IPS-18a (cell line): ENCODE measurements around the gene CES5A.
"Not testable (repeated sequence)": the region's sequence is repeated elsewhere in the genome, so short reads cannot be mapped to it uniquely, and the experiment has no call there.

Source experiments
- H3K27ac ChIP-seq: one replicate; pipeline ENCODE4 v1.5.1; 2013; ENCODE audit warnings: low read length
- H3K27me3 ChIP-seq: one replicate; pipeline ENCODE4 v1.6.1; 2013; ENCODE audit warnings: mild to moderate bottlenecking, low read length; ENCODE audit not compliant: control insufficient read depth, insufficient read depth
- H3K36me3 ChIP-seq: one replicate; pipeline ENCODE4 v1.6.1; 2013; ENCODE audit warnings: low read depth, low read length; ENCODE audit not compliant: control insufficient read depth
- H3K4me1 ChIP-seq: one replicate; pipeline ENCODE4 v1.6.1; 2013; ENCODE audit warnings: low read depth, low read length; ENCODE audit not compliant: control insufficient read depth
- H3K4me3 ChIP-seq: one replicate; pipeline ENCODE4 v1.5.1; 2013; ENCODE audit warnings: low read length
- H3K9ac ChIP-seq: one replicate; pipeline ENCODE4 v1.6.1; 2013; ENCODE audit warnings: mild to moderate bottlenecking, low read length, moderate library complexity
- H3K9me3 ChIP-seq: one replicate; pipeline ENCODE4 v1.6.1; 2013; ENCODE audit warnings: low read depth, low read length; ENCODE audit not compliant: control insufficient read depth

Gene CES5A

DNA sequence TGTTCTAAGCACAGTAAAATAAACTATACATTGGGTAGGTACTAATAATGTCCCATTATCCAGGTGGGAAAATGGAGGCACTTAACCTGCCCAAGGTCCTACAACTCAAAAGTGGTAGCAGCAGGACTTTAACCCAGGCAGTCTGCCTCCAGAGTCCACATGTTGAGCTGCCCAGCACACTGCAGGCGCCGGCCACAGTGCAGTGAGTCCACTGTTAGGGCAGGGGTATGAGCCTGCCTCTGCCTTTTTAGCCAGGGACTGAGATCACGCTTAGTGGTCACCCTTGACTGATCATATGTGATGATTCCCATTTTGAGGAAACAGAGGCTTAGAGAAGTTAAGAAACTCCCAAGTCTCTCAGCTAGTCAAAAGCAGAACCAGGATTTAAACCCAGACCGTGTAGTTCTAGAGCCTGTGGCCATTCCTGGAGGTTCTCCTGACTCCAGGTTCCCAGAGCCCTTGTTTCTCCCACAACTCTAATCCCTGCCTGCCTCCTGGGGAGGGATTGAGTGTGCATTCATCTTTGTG is 50.6 kb downstream of the CES5A start:
- no peak overlapping the region for H3K9ac ChIP-seq
- H3K4me1 ChIP-seq = no peaks in the 10 kb centered on the region
- H3K4me3 ChIP-seq = no peak overlapping the region
- no peaks in the 10 kb centered on the region for H3K27me3 ChIP-seq
- H3K36me3 ChIP-seq = no peaks in the 10 kb centered on the region
- no peaks in the 10 kb centered on the region for H3K9me3 ChIP-seq
- no peak overlapping the region for H3K27ac ChIP-seq

DNA sequence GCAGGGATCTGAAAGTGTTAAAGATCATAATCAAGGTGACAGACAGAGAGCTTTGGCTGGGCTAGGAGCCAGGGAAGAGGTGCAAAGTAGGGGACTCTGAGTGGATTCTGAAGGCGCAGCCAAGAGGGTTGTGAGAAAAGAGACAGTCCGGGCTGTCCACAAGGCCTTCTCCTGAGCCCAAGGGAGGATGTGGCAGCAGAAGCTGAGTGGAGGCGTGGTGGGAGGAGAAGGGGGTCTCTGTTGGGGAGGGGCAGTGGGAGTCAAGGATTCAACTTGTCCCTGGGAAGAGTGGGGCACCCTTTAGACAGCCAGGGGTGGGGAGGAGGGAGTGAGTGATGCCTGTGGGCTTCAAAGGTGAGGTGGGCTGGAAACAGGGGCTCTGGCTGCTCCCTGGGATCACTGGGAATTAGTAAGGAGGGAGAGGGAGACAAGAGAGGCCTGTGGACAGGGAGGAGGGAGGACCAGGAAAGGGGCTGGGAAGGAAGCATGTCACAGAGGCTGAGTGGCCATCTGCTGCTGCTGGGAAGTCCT is 52.8 kb downstream of the CES5A start:
- Histone ChIP-seq H3K4me3 (no peak overlapping the region), H3K4me1 (no peaks in the 10 kb centered on the region), H3K9ac (no peak overlapping the region), H3K36me3 (no peaks in the 10 kb centered on the region), H3K9me3 (no peaks in the 10 kb centered on the region), H3K27me3 (no peaks in the 10 kb centered on the region), H3K27ac (no peak overlapping the region)

DNA sequence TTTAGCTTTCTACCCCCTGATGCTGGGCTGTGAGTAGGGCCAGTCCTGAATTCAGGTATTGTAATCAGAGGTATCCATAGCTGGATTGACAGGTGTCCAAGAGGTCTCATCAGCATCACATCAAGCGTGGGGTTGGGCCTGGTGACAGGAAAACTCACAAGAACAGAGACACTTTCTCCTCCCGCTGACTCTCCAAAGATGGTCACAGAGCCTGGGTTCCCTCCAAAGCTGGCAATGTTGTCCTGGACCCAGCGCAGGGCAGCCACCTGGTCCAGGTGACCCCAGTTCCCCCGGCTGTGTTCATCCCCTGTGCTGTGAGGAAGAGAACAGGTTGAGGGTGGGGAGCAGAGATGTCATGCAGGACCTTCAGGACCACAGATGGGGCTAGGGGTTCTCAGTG is 54.0 kb downstream of the CES5A start:
- Histone ChIP-seq H3K9ac (no peak overlapping the region), H3K27ac (no peak overlapping the region), H3K36me3 (no peaks in the 10 kb centered on the region), H3K9me3 (no peaks in the 10 kb centered on the region), H3K4me3 (no peak overlapping the region), H3K4me1 (no peaks in the 10 kb centered on the region), H3K27me3 (no peaks in the 10 kb centered on the region)

DNA sequence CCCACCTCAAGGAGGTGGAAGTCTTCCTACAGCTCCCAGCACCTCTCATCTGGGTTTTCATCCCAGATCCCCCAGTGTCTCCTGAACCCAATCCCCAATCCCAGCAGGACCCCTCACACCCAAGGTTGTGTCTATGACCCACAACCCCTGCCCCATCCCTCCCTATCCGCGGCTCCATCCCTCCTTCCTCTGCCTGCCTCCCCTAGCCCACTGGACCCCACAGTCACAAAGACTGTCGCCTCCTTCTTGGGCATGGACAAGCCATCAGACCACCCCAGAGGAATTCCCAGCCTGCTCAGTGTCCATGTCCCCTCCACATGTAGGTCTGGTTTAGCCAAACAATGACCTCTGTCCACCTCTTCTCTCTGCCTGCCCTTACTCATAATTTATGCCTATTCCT is 54.6 kb downstream of the CES5A start:
- Histone ChIP-seq H3K9me3 (no peaks in the 10 kb centered on the region), H3K36me3 (no peaks in the 10 kb centered on the region), H3K27ac (no peak overlapping the region), H3K9ac (no peak overlapping the region), H3K4me3 (no peak overlapping the region), H3K27me3 (no peaks in the 10 kb centered on the region), H3K4me1 (no peaks in the 10 kb centered on the region)

DNA sequence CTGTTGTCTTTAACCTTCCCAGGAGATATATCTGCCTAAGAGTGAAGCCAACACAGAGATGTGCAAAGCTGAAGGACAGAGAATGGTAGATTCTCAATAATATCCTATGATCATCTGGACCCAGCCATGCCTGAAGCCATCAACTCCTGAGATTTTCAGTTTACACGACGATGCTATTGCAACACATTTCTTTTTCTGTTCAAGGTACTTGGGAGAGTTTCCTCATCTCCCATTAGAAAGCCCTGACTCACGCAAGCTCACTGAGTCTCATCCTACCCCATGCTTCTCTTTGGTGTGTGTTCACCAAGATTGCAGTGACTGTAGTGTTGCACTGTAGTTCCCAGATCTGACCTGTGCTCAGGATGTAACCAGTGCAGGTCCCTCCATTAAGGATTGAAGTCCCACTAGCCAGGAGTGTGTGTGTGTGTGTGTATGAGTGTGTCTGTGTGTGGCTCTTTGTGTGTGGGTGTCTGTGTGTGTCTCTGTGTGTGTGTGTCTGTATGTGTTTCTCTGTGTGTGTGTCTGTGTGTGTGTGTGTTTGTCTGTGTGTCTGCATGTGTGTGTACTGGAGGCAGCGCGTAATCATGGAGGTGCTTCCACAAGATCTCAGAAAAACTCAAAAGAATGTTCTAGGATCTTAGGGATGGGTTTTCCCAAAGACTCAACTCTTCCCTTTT is 57.8 kb downstream of the CES5A start:
- H3K36me3 ChIP-seq = no peaks in the 10 kb centered on the region

DNA sequence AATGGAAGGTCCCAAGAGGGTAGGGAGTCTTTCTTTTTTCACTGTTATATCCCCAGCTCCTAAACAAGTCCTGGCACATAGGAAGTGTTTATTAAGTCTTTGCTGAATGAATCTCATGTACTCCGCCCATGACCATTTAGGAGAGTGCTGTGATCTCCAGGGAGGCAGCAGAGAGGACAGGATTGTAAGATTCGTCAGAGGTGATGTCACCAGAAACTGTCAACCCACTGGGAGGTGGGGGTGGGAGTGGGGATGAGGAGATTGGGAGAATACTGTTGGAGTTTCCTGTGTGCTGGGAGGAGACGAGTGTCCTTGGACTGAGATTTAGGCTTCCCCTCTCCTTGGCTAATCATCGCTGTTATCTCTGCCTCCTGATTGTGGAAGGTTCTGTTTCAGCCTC is 59.0 kb downstream of the CES5A start:
- H3K27ac ChIP-seq, H3K9ac ChIP-seq, H3K36me3 ChIP-seq, H3K4me1 ChIP-seq, H3K27me3 ChIP-seq, H3K9me3 ChIP-seq, H3K4me3 ChIP-seq: not testable (repeated sequence)

More for the DNA sequence above, 57.8 kb downstream of the CES5A start:
- Histone ChIP-seq H3K9ac (no peak overlapping the region), H3K4me1 (no peaks in the 10 kb centered on the region), H3K27me3 (no peaks in the 10 kb centered on the region), H3K27ac (no peak overlapping the region), H3K9me3 (no peaks in the 10 kb centered on the region), H3K4me3 (no peak overlapping the region)

DNA sequence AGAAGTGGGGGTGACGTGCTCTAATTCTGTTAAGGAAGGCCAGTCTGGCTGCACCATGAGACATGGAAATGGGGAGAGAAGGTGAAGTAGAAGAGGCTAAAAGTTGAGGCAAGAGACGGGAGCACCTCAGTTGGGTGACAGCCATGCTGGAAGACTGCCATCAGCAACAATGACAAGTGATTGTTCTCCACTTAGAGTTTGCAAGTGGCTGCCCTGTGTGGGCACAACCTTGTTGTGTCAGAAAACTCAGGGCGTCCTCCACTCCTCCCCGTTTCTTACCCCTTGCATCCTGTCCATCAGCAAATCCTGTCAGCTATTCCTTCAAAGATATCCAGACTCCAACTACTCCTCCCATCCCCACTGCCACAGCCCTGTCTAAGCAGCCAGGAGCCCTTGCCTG is 59.9 kb downstream of the CES5A start:
- Histone ChIP-seq H3K9ac (no peak overlapping the region), H3K4me3 (no peak overlapping the region), H3K27me3 (no peaks in the 10 kb centered on the region), H3K4me1 (no peaks in the 10 kb centered on the region), H3K9me3 (no peaks in the 10 kb centered on the region), H3K36me3 (no peaks in the 10 kb centered on the region), H3K27ac (no peak overlapping the region)

DNA sequence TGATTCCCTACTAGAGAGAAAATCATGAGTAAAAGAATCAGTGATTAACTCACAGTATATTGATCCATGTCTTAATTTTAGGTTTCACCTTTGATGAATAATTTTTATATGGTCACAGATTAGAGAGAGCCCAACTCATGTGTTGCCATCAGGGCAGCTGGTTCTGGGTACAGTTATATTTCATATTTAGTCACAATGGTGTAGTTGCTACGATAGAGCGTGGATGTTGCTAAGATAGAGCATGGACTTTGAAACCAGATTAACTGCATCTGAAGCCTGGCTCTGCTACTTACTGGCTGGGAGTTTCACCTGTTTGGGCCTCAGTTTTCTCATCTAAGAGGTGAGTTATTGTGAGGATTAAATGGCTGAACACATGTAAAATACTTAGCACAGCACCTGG is 61.0 kb downstream of the CES5A start:
- H3K4me1 ChIP-seq, H3K9me3 ChIP-seq, H3K36me3 ChIP-seq, H3K27me3 ChIP-seq, H3K4me3 ChIP-seq, H3K27ac ChIP-seq, H3K9ac ChIP-seq: not testable (repeated sequence)

DNA sequence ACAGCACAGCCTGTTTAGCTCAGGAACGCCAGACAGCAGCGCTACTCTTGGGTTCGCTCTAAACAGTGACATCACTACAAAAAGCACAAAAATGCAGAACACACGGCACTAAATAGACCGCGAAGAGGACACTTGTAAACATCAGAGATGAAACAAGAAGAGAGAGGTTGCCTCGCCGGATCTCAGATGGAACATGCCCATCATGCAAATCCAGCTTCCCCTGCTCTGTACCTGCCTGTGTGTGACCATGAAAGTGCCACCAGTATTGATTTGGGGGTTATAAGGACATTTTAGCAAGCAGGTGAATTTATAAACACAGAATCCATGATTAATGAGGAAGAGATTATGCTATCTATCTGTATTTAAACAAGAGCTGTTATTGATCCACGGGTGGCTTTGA is 61.4 kb downstream of the CES5A start:
- not testable (repeated sequence) for H3K27ac ChIP-seq, H3K36me3 ChIP-seq, H3K4me3 ChIP-seq, H3K4me1 ChIP-seq, H3K9ac ChIP-seq, H3K9me3 ChIP-seq, H3K27me3 ChIP-seq

DNA sequence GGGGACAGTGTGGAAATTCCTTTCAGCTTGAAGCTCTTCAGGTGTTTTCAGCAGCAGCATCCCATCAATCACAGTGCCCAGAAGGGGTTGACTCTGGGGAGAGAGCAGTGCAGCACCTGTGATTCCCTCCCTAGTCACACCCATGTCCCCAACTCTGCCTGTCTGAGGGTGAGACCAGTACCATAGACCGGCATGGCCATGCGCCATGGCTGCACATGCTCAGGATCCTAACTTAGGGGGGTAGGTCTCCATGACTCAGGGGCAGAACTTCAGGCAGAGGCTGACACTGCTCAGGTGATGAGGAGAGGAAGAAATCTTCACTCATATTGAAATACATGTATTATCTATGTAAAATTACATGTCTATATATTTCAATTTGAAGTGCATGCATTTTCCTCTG is 62.2 kb downstream of the CES5A start:
- Histone ChIP-seq H3K27me3 (no peaks in the 10 kb centered on the region), H3K36me3 (no peaks in the 10 kb centered on the region), H3K4me1 (peaks cover 5% of the 10 kb centered on the region), H3K4me3 (no peak overlapping the region), H3K27ac (no peak overlapping the region), H3K9ac (no peak overlapping the region), H3K9me3 (no peaks in the 10 kb centered on the region)

DNA sequence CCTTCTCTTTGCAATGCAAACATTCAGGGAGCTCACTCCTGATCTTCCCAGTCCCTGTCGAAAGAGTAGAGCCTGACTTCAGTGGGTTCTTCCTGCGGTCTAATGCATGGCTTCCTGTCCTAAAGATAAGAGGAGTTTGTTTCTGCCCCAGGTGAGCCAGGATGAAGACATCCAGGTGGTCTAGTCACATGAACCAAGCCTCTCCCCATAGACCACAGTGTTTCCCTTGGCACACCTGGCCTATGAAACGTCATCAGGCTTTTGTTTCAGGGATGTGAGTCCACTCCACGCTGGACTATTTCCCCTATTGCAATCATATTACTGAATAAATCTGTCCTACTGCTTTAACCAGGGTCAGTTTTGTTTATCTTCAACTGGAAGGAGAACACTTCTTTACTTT is 63.4 kb downstream of the CES5A start:
- Histone ChIP-seq H3K4me3 (no peak overlapping the region), H3K27me3 (no peaks in the 10 kb centered on the region), H3K36me3 (no peaks in the 10 kb centered on the region), H3K4me1 (peaks cover 5% of the 10 kb centered on the region), H3K9ac (no peak overlapping the region), H3K27ac (no peak overlapping the region), H3K9me3 (no peaks in the 10 kb centered on the region)

DNA sequence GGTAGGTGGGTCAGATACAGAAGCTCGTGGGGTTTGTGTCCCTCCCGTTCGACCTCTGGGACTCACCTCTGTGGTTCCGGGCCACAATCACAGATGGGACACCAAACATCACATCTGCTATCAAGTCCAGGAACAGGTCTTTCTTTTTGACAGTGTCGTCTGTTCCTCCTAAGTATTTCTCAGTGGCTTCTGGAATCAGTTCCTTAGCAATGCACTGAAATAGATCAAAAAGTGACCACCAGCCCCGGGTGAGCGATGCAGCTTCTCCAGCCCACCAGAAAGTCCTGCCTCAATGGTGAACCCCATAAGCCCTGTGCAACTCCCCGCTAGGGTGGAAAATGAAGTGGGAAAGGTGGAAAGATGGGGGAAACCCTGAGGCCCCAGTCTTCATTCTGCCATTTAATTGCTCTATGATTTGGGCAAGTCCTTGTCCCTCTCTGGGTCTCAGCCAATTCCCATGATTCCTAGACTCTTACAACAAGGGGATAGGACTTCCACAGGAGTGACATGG is 64.7 kb downstream of the CES5A start:
- Histone ChIP-seq H3K4me3 (no peak overlapping the region), H3K36me3 (no peaks in the 10 kb centered on the region), H3K9me3 (no peaks in the 10 kb centered on the region), H3K4me1 (peaks cover 5% of the 10 kb centered on the region), H3K27ac (no peak overlapping the region), H3K9ac (no peak overlapping the region), H3K27me3 (no peaks in the 10 kb centered on the region)
